Kasumi-1 (cell line): ENCODE results near the gene QKI.
"Not testable (repeated sequence)": the region's sequence is repeated elsewhere in the genome, so short reads cannot be mapped to it uniquely, and the experiment has no call there.

ENCODE experiments used
- DNase-seq, 2 experiments: peaks; one replicate each; lab custom pipeline; 2025; lab: John Stamatoyannopoulos, UW

The QKI gene

GRCh38 chr6:163579880-163580295 is 165.4 kb downstream of the QKI start:
- no peak for DNase-seq

- DNase-seq, result no peak
These were observed 166.0 kb downstream of the QKI start for GRCh38 chr6:163580311-163581030.

GRCh38 chr6:163583558-163583957 is 169.0 kb downstream of the QKI start:
- DNase-seq, result no peak

GRCh38 chr6:163585932-163586437 is 171.5 kb downstream of the QKI start:
- peak; percentile 60 to 77 for DNase-seq

- no peak for DNase-seq
These were observed 172.4 kb downstream of the QKI start for GRCh38 chr6:163586888-163587287.

- no peak for DNase-seq
These were observed 173.9 kb downstream of the QKI start for GRCh38 chr6:163588220-163588919.

GRCh38 chr6:163589387-163589786 is 174.9 kb downstream of the QKI start:
- peak; percentile 46 to 60 for DNase-seq

- not testable (repeated sequence) for DNase-seq
These were observed 175.6 kb downstream of the QKI start for GRCh38 chr6:163590132-163590531.

- DNase-seq, result no peak
These were observed 178.4 kb downstream of the QKI start for GRCh38 chr6:163592872-163593271.

- no peak for DNase-seq
These were observed 181.7 kb downstream of the QKI start for GRCh38 chr6:163596174-163596573.

- DNase-seq, result no peak
These were observed 184.6 kb downstream of the QKI start for GRCh38 chr6:163599136-163599535.

GRCh38 chr6:163599684-163600083 is 185.2 kb downstream of the QKI start:
- DNase-seq, result no peak

- DNase-seq, result no peak
These were observed 185.8 kb downstream of the QKI start for GRCh38 chr6:163600331-163600730.

GRCh38 chr6:163600781-163601180 is 186.3 kb downstream of the QKI start:
- DNase-seq, result no peak

GRCh38 chr6:163602851-163603250 is 188.3 kb downstream of the QKI start:
- DNase-seq, result no peak

- no peak for DNase-seq
These were observed 188.9 kb downstream of the QKI start for GRCh38 chr6:163603395-163603794.

- no peak for DNase-seq
These were observed 191.0 kb downstream of the QKI start for GRCh38 chr6:163605385-163606097.

- no peak for DNase-seq
These were observed 193.3 kb downstream of the QKI start for GRCh38 chr6:163607792-163608191.

- DNase-seq, result no peak
These were observed 193.7 kb downstream of the QKI start for GRCh38 chr6:163608204-163608644.

- DNase-seq, result no peak
These were observed 197.7 kb downstream of the QKI start for GRCh38 chr6:163612200-163612599.

GRCh38 chr6:163613025-163613424 is 198.5 kb downstream of the QKI start:
- DNase-seq, result no peak

- DNase-seq, result no peak
These were observed 199.2 kb downstream of the QKI start for GRCh38 chr6:163613668-163614067.

GRCh38 chr6:163616452-163616851 is 201.9 kb downstream of the QKI start:
- DNase-seq, result no peak
